SK-N-SH (cell line): ENCODE results near the gene CT45A10. TPM values are rescaled to one million over a fixed set of nuclear protein-coding genes. Genes with fewer than 3 reads are reported as not detected.
A peak's percentile ranks its signal among the peaks of the same experiment; 100 is the strongest.
"Not testable (repeated sequence)": the region's sequence is repeated elsewhere in the genome, so short reads cannot be mapped to it uniquely, and the experiment has no call there.

ENCODE experiments used
- CTCF ChIA-PET: fragments of 300-600, 350-600 bp; formaldehyde crosslinking; extraction: SDS; loops from one replicate; lab custom pipeline; 2021; lab: Yijun Ruan, JAX
- POLR2A ChIA-PET: fragments of 350-600 bp; sonication (Branson Sonifier 250); formaldehyde crosslinking; extraction: SDS; loops from one replicate; lab custom pipeline; 2020; ENCODE audit warnings: antibody characterized with exemption, inconsistent platforms; lab: Yijun Ruan, JAX
- DNase-seq: peaks from one replicate; pipeline ENCODE4 v3.0.0; 2012
- H2AFZ ChIP-seq: fragments of 200-600 bp; sonication (generic); 2 replicates; pipeline ENCODE4 v1.8.1; 2016; ENCODE audit warnings: antibody characterized with exemption, mild to moderate bottlenecking, low read depth
- H3F3A ChIP-seq: fragments of 200-600 bp; sonication (generic); replicated peaks from 2 replicates; pipeline ENCODE3; 2016; ENCODE audit warnings: antibody characterized with exemption, mild to moderate bottlenecking; ENCODE audit not compliant: insufficient read depth
- H3K27ac ChIP-seq, 2 experiments: fragments of 200-500 bp in 1 of 2; fragments of 200-600 bp in 1 of 2; sonication (Bioruptor generic) in 1 of 2; sonication (generic), shearing (Covaris generic) in 1 of 2; 2 replicates each; pipeline versions ENCODE4 v1.5.1 to v1.6.1; 2014 to 2016; ENCODE audit warnings: low read depth in 2 of 2, inconsistent platforms in 1 of 2, low read length in 1 of 2, mild to moderate bottlenecking in 1 of 2, mixed read lengths in 1 of 2
- H3K27me3 ChIP-seq: fragments of 200-600 bp; sonication (generic), shearing (Covaris generic); 2 replicates; pipeline ENCODE4 v1.6.1; 2016; ENCODE audit warnings: mixed run types; ENCODE audit not compliant: insufficient read depth
- H3K36me3 ChIP-seq, 2 experiments: fragments of 200-500 bp in 1 of 2; fragments of 200-600 bp in 1 of 2; sonication (Bioruptor generic) in 1 of 2; sonication (generic) in 1 of 2; replicated peaks in 1 of 2; 2 replicates each; pipeline versions ENCODE3 to v1.5.1; 2014 to 2016; ENCODE audit warnings: low read length in 1 of 2, mild to moderate bottlenecking in 1 of 2; ENCODE audit not compliant: insufficient read depth in 2 of 2, control insufficient read depth in 1 of 2
- H3K4me1 ChIP-seq, 2 experiments: fragments of 200-500 bp in 1 of 2; fragments of 200-600 bp in 1 of 2; sonication (Bioruptor generic) in 1 of 2; sonication (generic), shearing (Covaris generic) in 1 of 2; 2 replicates each; pipeline versions ENCODE4 v1.5.1 to v1.6.1; 2014 to 2016; ENCODE audit warnings: low read depth in 1 of 2, low read length in 1 of 2, mixed run types in 1 of 2; ENCODE audit not compliant: insufficient read depth in 2 of 2, control insufficient read depth in 1 of 2
- H3K4me2 ChIP-seq: fragments of 200-600 bp; sonication (generic), shearing (Covaris generic); 2 replicates; pipeline ENCODE4 v1.6.1; 2017; ENCODE audit warnings: mixed run types
- H3K4me3 ChIP-seq, 2 experiments: fragments of 200-500 bp in 1 of 2; fragments of 200-600 bp in 1 of 2; sonication (Bioruptor generic) in 1 of 2; sonication (generic), shearing (Covaris generic) in 1 of 2; 2 replicates each; pipeline versions ENCODE4 v1.5.1 to v1.8.1; 2014 to 2016; ENCODE audit warnings: low read depth in 2 of 2, inconsistent platforms in 1 of 2, low read length in 1 of 2, mild to moderate bottlenecking in 1 of 2, mixed read lengths in 1 of 2, moderate library complexity in 1 of 2
- H3K79me2 ChIP-seq: fragments of 200-600 bp; sonication (generic); 2 replicates; pipeline ENCODE4 v1.8.1; 2017; ENCODE audit warnings: mild to moderate bottlenecking; ENCODE audit not compliant: insufficient read depth
- H3K9ac ChIP-seq: fragments of 200-600 bp; sonication (generic); 2 replicates; pipeline ENCODE4 v1.6.1; 2017; ENCODE audit warnings: mixed run types
- H3K9me2 ChIP-seq: fragments of 200-600 bp; sonication (generic); 2 replicates; pipeline ENCODE4 v1.6.1; 2017; ENCODE audit warnings: mixed run types
- H3K9me3 ChIP-seq: fragments of 200-600 bp; sonication (generic); 2 replicates; pipeline ENCODE4 v1.6.1; 2017; ENCODE audit warnings: mixed run types, mild to moderate bottlenecking, moderate library complexity
- H4K20me1 ChIP-seq: fragments of 200-600 bp; sonication (generic); 2 replicates; pipeline ENCODE4 v1.6.1; 2017; ENCODE audit warnings: mild to moderate bottlenecking, mixed run types; ENCODE audit not compliant: insufficient read depth
- ELF1 ChIP-seq: IDR thresholded peaks from 2 replicates; pipeline ENCODE4 v1.4.0; 2012
- GABPA ChIP-seq: IDR thresholded peaks from 2 replicates; pipeline ENCODE4 v1.4.0; 2012; ENCODE audit warnings: low read depth, mild to moderate bottlenecking
- RCOR1 ChIP-seq: fragments of 150-350 bp; IDR thresholded peaks from 2 replicates; pipeline ENCODE4 v1.6.1; 2017; ENCODE audit warnings: antibody characterized with exemption, low read length
- USF2 ChIP-seq: fragments of 150-350 bp; IDR thresholded peaks from 2 replicates; pipeline ENCODE4 v1.6.1; 2017; ENCODE audit warnings: antibody characterized with exemption, low read length, low read depth, borderline replicate concordance
- WGBS: methylation state at CpG from one replicate; pipeline ENCODE4 v1.1.6; 2017; ENCODE audit warnings: low lambda C conversion rate; 5-methylcytosine and 5-hydroxymethylcytosine counted together
- polyA plus RNA-seq, 3 experiments: library from polyadenylated mRNA; depleted of rRNA; stranded (reverse); fragments of >200 nt; gene quantifications; 2 replicates each; pipeline ENCODE4 v1.2.3, GENCODE V29; 2012
- TF ChIP-seq, protein P1 (sequence below): fragments of 200-600 bp; sonication (generic); IDR thresholded peaks from 2 replicates; pipeline ENCODE4 v1.6.1; 2017; ENCODE audit warnings: antibody characterized with exemption, mild to moderate bottlenecking, moderate library complexity

CT45A10 gene
- polyA plus RNA-seq, 1 of the 3 experiments (the other 2 are of a cell fraction) = not detected

DNA sequence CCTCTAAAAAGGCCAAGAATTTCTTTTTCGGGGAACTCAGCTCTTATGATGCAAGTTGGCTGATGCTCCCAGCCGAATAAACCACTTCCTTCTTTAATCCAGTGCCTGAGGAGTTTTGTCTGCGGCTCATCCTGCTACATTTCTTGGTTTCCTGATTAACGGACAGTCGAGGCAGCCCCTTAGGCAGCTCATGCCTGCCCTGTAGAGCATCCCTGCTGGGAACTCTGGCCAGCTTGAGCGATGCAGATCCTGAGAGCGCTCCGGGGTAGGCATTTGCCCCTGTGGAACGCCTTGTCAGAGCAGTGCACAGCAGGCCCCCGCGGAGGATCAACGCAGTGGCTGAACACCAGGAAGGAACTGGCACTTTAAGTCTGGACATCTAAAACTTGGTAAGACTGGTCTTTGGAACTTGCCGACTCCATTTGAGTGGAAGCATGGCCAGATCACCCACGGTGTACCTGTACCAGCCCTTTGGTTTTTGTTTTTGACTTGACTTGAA, 3.1 kb downstream of the CT45A10 start (continued):
- TF ChIP-seq USF2 (no peak), GABPA (no peak), RCOR1 (no peak)

GRCh38 chrX:135888976-135889375, 4.3 kb downstream of the CT45A10 start:
- peak; percentile 24 for DNase-seq
- H3K9me3 ChIP-seq, H3K9me2 ChIP-seq, H2AFZ ChIP-seq, H3K4me2 ChIP-seq, H4K20me1 ChIP-seq, H3K4me1 ChIP-seq, CTCF ChIA-PET, H3K9ac ChIP-seq, H3K27ac ChIP-seq, H3K4me3 ChIP-seq, H3K79me2 ChIP-seq, H3F3A ChIP-seq, H3K27me3 ChIP-seq, H3K36me3 ChIP-seq, POLR2A ChIA-PET: not testable (repeated sequence)
- 18% methylated on average over 5 of the region's 15 CpGs for WGBS
- TF ChIP-seq, protein P1, sequence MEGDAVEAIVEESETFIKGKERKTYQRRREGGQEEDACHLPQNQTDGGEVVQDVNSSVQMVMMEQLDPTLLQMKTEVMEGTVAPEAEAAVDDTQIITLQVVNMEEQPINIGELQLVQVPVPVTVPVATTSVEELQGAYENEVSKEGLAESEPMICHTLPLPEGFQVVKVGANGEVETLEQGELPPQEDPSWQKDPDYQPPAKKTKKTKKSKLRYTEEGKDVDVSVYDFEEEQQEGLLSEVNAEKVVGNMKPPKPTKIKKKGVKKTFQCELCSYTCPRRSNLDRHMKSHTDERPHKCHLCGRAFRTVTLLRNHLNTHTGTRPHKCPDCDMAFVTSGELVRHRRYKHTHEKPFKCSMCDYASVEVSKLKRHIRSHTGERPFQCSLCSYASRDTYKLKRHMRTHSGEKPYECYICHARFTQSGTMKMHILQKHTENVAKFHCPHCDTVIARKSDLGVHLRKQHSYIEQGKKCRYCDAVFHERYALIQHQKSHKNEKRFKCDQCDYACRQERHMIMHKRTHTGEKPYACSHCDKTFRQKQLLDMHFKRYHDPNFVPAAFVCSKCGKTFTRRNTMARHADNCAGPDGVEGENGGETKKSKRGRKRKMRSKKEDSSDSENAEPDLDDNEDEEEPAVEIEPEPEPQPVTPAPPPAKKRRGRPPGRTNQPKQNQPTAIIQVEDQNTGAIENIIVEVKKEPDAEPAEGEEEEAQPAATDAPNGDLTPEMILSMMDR = peak; percentile 34; the same call in 1 of the 2 replicates
- TF ChIP-seq ELF1 = peak; percentile 60; the same call in 1 of the 2 replicates

DNA sequence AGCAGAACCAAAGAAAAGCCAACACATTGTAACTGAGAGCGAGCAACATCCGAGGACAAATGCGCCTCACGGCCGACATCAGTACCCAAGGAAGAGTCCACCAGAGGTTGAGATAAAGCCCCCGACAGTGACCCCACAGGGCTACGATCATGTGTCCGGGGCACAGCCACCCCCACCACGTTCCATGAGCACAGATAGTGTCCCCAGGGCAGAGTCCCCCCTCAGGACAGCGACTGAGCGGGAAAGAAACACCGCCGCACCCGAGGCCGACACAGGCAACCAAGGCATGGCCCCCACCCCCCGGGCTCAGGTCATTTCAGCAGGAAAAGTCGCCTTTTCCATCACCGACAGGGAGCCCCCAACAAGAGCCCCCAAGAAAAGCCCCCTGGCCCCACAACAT, 5.0 kb downstream of the CT45A10 start:
- CTCF ChIA-PET, H3K4me2 ChIP-seq, H3K4me1 ChIP-seq, H3F3A ChIP-seq, H3K79me2 ChIP-seq, H3K27ac ChIP-seq, H3K9me3 ChIP-seq, H3K27me3 ChIP-seq, DNase-seq, H3K4me3 ChIP-seq, H3K9me2 ChIP-seq, H3K9ac ChIP-seq, H4K20me1 ChIP-seq, POLR2A ChIA-PET, H3K36me3 ChIP-seq, H2AFZ ChIP-seq: not testable (repeated sequence)
- WGBS = 45% methylated on average over 12 of the region's 18 CpGs

GRCh38 chrX:135882741-135883140, 10.5 kb downstream of the CT45A10 start:
- H3K9me3 ChIP-seq, H3K4me1 ChIP-seq, H3K79me2 ChIP-seq, H3K4me2 ChIP-seq, CTCF ChIA-PET, H3K27ac ChIP-seq, H3K9ac ChIP-seq, POLR2A ChIA-PET, H3F3A ChIP-seq, H3K4me3 ChIP-seq, H3K9me2 ChIP-seq, H2AFZ ChIP-seq, H4K20me1 ChIP-seq, H3K27me3 ChIP-seq, DNase-seq, H3K36me3 ChIP-seq: not testable (repeated sequence)
- 0% methylated on average over 5 of the region's 5 CpGs for WGBS

- DNase-seq, H4K20me1 ChIP-seq, H3K9ac ChIP-seq, H3K27ac ChIP-seq, H3K79me2 ChIP-seq, H3K27me3 ChIP-seq, H2AFZ ChIP-seq, H3F3A ChIP-seq, H3K9me2 ChIP-seq, H3K9me3 ChIP-seq, H3K4me1 ChIP-seq, H3K4me3 ChIP-seq, POLR2A ChIA-PET, CTCF ChIA-PET, H3K4me2 ChIP-seq, H3K36me3 ChIP-seq: not testable (repeated sequence)
- WGBS = no CpG with 5 or more reads among the region's 17 CpGs
Measured at GRCh38 chrX:135871712-135872111, 21.5 kb downstream of the CT45A10 start, which contains the start of gene CT45A9. Gene CT45A9 (minus strand): TSS chrX:135871812. CDS start chrX:135868061, 3,751 bp downstream.

DNA sequence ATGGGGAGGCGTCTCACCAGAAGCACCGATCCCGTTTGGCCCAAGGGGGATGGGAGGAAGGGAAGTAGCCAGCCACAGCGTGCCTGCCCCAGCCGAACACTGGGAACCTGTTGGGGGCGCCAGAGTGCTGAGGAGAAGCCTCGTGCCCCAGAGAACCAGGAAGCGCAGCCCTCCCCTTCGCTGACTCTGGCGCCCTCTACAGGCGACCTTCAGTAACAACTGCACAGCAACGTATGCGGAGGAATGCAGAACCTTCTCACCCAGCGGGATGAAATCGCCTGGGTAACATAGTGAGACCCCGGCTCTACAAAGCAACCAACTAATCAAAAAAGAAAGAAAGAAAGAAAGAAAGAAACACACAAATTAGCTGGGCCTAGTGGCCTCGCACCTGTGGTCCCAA, 38.8 kb downstream of the CT45A10 start, which contains the start of gene CT45A8:
CT45A8 (minus strand) TSS at position 101 of the 400 bp plus-strand sequence. CDS start 3,755 bp downstream, outside the sequence.
- H3F3A ChIP-seq, H3K9ac ChIP-seq, H3K36me3 ChIP-seq, CTCF ChIA-PET, H3K27me3 ChIP-seq, H3K9me3 ChIP-seq, POLR2A ChIA-PET, H2AFZ ChIP-seq, H3K27ac ChIP-seq, DNase-seq, H4K20me1 ChIP-seq, H3K79me2 ChIP-seq, H3K9me2 ChIP-seq, H3K4me3 ChIP-seq, H3K4me1 ChIP-seq, H3K4me2 ChIP-seq: not testable (repeated sequence)
- no CpG with 5 or more reads among the region's 17 CpGs for WGBS
